ENCODE data around the gene DBNDD1. TPM values are rescaled to one million over a fixed set of nuclear protein-coding genes. Genes with fewer than 3 reads are reported as not detected.
"Not testable (repeated sequence)": the region's sequence is repeated elsewhere in the genome, so short reads cannot be mapped to it uniquely, and the experiment has no call there.

Gene DBNDD1, protein sequence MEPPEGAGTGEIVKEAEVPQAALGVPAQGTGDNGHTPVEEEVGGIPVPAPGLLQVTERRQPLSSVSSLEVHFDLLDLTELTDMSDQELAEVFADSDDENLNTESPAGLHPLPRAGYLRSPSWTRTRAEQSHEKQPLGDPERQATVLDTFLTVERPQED
- 10 to 100 TPM in 3 of 4 donors, 1 to 10 TPM in 1; 8.9 to 15.6 (median 14.7) TPM for polyA plus RNA-seq (ENCODE audit: insufficient read length in 4 of 4)

DNA sequence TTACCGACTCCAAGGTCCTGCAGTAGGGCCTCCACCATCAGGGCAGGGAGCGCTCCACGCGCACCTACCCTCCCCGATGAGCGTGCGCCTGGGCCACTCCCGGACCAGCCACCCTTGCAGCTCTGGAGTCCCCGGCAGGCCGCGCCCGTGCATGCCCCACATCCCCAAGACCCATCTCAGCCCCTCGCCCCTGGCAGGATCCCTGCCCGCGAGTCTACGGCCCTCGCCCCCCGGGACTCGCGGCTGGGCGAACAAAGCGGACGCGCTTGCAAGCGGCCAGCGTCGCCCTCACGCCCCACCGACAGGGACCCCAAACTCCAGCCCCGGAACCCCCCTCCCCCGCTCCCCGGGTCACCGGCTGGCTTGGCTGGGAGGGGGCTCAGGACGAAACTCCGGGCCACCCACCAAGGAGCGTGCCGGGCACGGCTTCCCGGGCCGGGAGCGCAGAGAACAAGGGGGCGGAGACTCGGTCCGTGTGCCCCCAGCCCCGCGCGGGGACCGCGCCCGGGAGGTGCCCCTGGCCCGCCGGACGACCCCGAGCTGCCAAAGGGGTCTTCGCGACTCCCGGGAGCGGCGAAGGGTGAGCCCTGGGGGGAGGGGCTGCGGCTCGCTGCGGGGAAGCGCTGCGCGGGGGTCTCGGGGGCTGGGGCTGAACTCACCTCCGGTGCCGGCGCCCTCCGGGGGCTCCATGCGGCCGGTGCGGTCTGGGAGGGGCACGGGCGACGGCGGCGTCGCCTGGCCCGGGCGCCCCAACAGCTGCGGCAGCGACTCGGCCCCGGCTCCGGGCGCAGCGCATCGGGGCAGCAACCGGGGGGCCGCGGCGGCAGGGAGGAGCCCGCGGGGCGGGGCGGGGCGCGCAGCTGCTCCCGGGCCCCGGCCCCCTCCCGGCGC lies at the start of gene DBNDD1:
DBNDD1 (minus strand) TSS at position 805 of the 891 bp plus-strand sequence; CDS start at position 690, 115 bp downstream.
- no peak for DNase-seq (ENCODE audit: low read depth in 4 of 4, low spot score in 2 of 4)

DNA sequence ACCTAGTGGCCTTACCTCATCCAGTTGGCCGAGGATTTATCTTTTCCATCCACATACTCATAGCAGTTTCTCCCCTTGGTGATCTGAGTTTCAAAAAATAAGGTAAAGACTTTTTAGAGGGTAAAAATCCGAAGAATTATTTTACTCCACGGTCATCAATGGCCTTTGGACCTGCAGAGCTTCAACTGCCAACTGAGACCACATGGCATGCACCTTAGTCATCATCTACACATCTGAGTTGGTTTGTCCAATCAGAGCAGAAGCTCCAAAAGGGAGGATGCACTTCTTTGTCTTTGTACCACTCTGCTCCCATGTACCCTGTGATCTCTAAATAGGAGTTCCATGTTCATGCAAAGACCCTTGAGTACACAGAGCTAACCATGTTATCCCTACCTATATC lies 42.2 kb upstream of the DBNDD1 start:
- no peak for DNase-seq (ENCODE audit: low read depth in 4 of 4, low spot score in 2 of 4)

DNA sequence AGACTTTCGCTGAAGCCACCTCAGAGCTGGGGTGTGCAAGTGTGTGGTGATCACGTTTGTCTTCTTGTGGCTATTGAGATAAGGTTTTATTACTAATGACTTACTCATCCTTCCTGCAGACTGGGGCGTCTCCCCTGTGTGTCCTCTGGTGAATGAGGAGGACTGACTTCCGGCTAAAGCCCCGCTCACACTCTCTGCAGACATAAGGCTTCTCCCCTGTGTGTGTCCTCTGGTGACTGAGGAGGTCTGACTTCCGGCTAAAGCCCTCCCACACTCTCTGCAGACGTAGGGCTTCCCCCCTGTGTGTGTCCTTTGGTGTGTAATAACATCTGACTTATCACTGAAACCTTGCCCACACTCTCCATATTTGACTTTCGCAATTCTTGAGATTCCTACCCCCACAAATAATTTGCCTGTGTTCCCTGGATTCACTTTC lies 38.5 kb upstream of the DBNDD1 start:
- DNase-seq (ENCODE audit: low read depth in 4 of 4, low spot score in 2 of 4): no peak

DNA sequence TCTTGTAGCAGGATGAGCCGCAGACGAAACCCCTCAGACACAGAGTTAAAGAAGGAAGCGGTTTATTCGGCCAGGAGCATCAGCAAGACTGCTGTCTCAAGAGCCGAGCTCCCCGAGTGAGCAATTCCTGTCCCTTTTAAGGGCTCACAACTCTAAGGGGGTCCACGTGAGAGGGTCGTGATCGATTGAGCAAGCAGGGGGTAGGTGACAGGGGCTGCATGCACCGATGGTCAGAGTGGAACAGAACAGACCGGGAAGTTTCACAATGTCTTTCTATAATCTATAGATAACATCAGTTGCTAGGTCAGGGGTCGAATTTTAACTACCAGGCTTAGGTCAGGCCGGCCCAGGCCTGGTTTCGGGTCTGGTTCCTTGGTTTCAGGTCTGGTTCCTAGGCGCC lies 37.3 kb upstream of the DBNDD1 start:
- DNase-seq (ENCODE audit: low read depth in 4 of 4, low spot score in 2 of 4): not testable (repeated sequence)

DNA sequence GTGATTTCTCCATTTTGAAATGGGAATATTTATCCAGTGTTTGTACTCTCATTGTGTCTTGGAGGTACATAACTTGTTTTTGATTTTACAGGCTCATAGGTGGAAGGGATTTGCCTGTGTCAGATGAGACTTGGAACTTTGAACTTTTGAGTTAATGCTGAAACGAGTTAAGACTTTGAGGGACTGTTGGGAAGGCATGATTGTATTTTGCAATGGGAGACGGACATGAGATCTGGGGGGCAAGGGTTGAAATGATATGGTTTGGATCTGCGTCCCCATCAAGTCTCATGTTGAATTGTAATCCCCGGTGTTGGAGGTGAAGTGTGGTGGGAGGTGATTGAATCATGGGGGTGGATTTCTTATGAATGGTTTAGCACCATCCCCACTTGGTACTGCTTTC lies 36.1 kb upstream of the DBNDD1 start:
- DNase-seq (ENCODE audit: low read depth in 4 of 4, low spot score in 2 of 4): no peak

DNA sequence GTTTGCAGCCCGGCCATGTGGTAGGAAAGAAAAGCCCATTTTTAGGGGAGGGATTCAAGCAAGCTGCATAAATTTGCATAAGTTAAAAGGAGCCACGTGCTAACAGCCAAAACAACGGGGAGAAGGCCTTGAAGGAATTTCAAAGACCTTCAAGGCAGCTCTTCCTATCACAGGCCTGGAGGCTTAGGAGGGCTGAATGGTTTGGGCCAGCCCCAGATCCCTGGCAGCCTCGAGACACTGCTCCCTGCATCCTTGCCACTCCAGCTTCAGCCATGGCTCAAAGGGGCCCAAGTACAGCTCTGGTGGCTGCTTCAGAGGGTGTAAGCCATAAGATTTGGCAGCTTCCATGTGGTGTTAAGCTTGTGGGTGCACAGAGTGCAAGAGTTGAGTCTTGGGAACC lies 35.3 kb upstream of the DBNDD1 start:
- DNase-seq (ENCODE audit: low read depth in 4 of 4, low spot score in 2 of 4): no peak

DNA sequence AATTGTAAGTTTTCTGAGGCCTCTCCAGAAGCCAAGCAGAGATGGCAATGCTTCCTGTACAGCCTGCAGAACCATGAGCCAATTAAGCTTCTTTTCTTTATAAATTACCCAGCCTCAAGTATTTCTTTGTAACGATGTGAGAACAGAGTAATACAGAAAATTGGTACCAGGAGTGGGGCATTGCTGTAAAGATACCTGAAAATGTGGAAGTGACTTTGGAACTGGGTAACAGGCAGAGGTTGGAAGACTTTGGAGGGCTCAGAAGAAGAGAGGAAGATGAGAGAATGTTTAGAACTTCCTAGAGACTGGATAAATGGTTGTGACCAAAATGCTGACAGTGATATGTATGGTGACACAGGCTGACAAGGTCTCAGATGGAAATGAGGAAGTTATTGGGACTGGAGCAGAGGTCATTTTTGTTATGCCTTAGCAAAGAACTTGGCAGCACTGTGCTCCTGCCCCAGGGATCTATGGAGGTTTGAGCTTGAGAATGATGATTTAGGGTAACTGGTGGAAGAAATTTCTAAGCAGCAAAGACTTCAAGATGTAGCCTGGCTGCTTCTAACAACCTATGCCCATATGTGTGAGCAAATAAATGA lies 34.7 kb upstream of the DBNDD1 start:
- DNase-seq (ENCODE audit: low read depth in 4 of 4, low spot score in 2 of 4): no peak

DNA sequence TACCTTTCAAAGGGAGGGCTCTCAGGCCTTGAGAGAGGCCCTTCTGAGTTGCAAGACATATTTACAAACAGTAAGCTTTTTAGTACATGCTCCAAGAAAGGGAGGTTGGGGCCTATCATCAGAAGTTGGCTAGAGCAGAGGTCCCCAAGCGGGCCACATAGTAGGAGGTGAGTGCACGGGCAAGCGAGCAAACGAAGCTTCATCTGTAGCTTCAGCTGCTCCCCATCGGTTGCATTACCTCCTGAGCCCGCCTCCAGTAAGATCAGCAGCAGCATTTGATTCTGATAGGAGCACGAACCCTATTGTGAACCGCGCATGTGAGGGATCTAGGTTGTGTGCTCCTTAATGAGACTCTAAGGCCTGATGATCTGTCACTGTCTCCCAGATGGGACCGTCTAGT lies 31.7 kb upstream of the DBNDD1 start:
- no peak for DNase-seq (ENCODE audit: low read depth in 4 of 4, low spot score in 2 of 4)

DNA sequence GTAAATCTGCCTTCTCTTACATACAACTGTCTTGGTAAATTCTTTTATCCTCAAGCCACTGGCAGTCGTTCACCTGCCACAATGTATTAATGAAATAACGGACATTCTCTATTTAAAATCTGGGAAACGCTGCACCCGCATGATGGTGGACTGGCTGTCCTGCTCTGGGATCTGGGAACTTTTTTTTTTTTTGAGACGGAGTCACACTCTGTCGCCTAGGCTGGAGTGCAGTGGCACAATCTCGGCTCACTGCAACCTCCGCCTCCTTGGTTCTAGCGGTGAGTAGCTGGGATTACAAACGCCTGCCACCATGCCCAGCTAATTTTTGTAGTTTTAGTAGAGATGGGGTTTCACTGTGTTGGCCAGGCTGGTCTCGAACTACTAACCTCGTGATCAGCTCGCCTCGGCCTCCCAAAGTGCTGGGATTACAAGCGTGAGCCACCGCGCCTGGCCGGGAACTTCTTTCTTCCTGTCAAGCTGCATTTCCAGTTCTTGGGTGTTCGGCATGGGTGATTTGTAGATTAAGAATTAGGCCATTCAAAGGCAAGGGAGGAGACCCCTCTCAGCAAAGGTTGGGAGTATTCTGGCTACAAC lies 29.6 kb upstream of the DBNDD1 start:
- DNase-seq (ENCODE audit: low read depth in 4 of 4, low spot score in 2 of 4): no peak

DNA sequence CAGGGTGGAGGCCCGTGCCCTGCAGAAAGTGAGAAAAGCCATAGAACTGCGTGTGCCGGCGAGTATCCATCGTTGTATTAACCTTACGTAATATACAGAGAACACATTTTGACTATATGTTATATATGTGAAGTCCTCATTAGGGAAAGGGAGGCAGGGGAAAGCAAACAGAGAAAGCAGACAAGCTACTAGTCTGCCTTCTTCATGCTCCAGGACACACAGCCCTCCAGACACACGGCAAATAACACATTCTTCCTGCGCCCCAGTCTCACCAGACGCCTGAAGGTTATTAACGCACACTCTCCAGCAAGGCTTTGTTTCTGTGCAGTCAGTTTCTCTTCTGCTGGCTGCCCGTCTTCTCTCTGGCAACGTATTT lies 29.1 kb upstream of the DBNDD1 start:
- DNase-seq (ENCODE audit: low read depth in 4 of 4, low spot score in 2 of 4): no peak

DNA sequence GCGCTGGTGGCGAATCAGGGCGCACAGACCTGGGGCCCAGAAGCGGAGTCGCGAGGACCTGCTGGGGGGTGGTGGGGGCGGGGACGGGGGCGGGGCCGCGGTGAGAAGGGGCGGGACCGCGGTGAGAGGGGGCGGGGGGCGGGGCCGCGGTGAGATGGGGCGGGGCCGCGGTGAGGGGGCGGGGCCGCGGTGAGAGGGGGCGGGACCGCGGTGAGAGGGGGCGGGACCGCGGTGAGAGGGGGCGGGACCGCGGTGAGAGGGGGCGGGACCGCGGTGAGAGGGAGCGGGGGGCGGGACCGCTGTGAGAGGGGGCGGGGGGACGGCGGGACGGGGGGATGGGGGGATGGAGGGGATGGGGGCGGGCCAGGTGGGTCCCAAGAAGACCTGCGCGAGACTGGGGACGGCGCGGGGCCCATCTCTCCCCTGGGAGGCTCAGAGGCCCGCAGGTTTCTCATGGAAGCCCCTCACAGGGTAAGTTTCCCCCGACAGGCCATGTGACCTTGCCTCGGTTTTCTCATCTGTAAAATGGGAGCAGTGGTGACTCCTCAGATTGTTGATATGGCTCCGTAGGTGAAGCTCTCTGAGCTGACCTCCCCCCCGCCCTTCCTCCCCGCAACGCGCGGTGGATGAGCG lies 28.6 kb upstream of the DBNDD1 start:
- DNase-seq (ENCODE audit: low read depth in 4 of 4, low spot score in 2 of 4): no peak

DNA sequence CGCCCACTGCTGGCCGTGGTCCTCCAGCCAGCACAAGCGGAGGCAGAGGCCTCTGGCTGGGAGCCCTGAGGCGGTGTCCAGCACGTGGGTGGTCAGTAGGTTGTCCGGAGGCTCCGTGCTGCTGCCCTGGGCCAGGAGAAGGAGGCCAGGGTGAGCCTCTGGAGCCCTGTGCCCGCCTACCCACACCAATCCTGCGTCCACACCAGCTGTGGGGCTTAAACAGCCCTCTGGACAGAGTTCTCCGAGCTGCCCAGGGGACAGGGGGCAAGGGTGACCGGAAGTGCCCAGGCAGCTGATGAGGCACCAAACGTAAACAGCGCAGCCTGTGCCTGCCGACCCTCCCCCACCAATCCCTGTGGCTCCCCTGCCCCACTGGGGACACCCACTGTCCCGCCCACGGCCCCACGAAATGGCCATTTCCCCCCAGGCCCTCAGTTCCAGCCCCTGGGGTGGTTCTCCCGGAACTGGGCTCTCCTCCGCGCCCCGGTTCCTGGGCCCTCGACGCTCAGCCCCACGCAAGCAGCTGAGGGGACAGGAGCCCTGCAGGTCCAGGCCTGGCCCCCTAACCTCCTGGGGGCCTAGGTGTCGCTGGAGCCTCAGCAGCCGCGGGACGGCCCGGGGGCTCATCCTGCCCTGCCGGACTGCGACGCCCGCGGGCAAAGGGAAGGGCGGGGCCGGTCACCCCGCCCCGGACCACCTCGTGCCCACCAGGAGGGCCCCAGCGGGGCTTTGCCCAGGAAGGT lies 27.9 kb upstream of the DBNDD1 start:
- DNase-seq (ENCODE audit: low read depth in 4 of 4, low spot score in 2 of 4): peak in 1 of 4 donors; percentile 73

DNA sequence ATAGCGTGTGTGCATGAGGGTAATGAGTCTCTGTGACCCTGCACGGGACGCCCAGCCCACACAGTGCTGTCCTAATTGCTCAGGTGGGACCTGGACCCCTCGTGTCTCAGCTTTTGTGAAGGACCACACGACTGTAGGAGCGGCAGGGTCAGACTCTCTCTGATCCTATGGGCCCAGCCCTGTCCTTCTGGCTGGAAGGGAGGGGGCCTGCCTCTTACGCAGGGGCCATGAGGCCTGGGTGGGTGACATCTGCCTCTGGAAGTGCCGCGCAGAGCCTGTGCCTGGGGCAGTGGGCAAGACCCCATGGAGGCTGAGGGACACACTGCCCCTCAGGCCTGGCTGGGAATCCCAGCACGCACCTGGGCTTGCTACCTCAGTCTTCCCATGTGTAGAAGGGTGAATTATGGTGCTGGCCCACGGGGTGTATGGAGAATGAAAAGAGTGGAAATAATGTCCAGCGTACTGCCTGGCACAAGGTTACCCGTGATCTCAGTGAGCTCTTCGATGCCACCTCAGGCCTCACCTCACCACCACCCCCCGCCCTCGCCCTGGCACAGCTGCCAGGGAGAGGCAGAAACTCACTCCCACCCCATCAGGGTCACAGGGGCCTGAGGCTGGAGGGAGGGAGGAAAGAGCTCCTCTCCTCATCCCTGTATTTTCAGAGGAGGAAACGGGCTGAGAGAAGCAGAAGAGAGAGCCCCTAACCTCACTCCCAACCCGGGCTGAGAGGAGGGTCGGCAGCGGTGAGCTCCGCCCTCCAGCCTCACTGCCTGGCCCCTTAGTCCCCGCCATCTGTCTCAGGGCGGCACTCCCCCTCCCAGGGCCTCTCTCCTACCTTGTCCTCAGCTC lies 27.1 kb upstream of the DBNDD1 start:
- DNase-seq (ENCODE audit: low read depth in 4 of 4, low spot score in 2 of 4): peak in 1 of 4 donors; percentile 57

DNA sequence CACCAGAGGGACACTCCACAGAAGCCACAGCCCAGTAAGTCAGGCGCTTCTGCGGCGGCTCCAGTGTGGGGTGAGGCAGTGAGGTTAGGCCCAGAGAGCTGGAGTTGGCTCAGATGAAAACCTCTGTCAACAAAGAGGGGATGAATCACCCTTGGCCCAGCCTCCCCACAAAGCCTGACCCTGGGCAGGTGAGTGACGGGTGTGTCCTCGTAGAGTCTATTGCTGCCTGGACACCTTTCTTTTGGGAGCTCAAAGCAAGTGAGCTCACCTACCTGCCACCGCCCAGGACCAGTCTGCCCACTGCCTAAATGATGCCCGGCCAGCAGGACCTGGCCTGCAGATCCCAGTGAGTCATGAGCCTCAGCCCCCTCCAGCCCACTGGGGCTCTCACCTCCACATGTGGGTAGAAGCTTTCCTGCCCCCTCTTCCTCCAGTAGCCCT lies 24.9 kb upstream of the DBNDD1 start:
- DNase-seq (ENCODE audit: low read depth in 4 of 4, low spot score in 2 of 4): no peak

DNA sequence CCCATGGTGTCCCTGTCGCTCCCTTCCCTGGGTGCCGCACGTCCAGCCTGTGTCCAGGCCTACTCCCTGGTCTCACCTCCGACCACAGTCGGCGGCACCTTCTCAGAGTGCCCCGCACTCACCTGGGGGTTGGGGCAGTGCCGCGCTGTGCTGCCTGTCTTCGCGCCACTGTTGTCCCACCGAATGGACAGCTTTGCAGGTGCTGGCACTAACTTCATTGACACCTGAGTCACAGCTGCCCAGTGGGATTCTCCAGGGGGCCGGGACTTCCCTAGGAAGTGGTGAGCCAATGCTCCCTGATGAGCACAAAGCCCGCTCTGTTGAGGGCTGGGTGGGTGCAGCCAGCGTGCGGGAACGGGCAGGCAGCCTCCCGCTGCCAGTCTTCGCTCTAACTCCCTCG lies 24.3 kb upstream of the DBNDD1 start:
- DNase-seq (ENCODE audit: low read depth in 4 of 4, low spot score in 2 of 4): no peak

DNA sequence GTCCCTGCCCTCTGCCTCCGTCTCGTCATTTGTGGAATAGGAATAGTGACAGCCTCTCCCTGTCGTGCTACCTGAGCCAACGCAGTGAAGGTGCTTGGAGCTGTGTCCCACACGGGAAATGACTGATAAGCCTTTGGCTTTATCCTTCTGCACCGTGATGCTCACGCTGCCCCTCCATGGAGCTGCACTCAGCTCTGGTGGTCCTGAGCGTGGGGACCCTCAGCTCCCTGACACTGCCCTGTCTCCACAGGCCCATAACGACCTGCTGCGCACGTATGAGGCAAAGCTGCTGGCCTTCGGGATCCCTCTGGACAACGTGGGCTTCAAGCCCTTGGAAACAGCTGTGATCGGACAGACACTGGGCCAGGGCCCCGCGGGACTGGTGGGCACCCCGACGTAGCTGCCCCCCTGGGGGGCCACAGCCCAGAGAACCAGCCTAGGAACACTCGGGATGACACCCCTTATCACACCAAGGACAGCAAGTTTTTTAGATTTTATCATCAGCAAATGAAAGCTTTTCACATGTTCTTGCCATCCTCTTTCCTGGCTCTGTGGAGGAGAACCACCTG lies 23.8 kb upstream of the DBNDD1 start:
- DNase-seq (ENCODE audit: low read depth in 4 of 4, low spot score in 2 of 4): no peak

DNA sequence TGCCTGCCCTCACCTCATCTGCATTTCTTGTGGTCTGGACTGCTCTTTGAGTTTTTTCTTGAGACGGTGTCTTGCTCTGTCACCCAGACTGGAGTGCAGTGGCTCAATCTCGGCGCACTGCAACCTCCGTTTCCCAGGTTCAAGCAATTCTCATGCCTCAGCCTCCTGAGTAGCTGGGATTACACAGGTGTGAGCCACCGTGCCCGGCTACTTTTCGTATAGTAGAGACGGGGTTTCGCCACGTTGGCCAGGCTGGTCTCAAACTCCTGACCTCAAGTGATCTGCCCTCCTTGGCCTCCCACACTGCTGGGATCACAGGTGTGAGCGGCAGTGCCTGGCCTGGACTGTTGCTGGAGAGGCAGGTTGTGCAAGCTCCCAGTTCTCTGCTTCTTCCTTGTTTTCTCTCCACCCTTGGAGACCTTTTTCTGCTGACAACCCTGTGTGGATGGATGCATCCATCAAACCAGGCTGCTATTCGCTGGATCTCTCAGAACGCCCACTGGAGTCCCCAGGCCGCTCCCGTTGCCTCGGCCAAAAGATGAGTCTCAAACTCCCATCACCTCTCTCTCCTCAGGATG lies 22.7 kb upstream of the DBNDD1 start:
- no peak for DNase-seq (ENCODE audit: low read depth in 4 of 4, low spot score in 2 of 4)

Measured in left renal cortex interstitium (tissue), 4 donors.